ENCODE measurements around the gene TBC1D9. TPM values are rescaled to one million over a fixed set of nuclear protein-coding genes. Genes with fewer than 3 reads are reported as not detected.

The TBC1D9 gene
- total and polyA plus RNA-seq, 2 of the 13 experiments (the other 11 are each of a cell fraction or from before 2014, with no cell fraction given): 11.9 to 12.2 TPM

DNA sequence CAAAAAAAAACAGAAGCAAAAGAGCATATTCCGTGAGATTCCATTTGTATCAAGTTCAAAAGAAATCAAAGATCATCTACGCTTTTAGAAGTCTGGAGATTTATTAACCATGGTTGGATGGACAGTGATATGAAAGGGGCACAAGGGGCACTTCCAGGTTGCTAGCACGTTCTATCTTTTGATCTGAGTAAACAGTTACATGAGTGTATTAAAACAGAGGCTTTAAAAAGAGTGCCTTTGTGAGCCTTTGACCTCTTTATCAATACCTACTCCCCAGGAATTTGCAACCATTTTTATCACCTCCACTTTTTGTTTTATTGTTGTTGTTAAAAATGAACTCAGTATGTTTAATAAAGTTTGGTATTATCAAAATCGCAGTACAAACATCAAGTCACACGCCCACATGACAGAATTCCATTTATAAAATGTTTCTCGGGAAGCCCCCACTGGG lies 115.1 kb downstream of the TBC1D9 start (continued):
- TF ChIP-seq, protein P1, sequence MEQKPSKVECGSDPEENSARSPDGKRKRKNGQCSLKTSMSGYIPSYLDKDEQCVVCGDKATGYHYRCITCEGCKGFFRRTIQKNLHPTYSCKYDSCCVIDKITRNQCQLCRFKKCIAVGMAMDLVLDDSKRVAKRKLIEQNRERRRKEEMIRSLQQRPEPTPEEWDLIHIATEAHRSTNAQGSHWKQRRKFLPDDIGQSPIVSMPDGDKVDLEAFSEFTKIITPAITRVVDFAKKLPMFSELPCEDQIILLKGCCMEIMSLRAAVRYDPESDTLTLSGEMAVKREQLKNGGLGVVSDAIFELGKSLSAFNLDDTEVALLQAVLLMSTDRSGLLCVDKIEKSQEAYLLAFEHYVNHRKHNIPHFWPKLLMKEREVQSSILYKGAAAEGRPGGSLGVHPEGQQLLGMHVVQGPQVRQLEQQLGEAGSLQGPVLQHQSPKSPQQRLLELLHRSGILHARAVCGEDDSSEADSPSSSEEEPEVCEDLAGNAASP (CRISPR knock-in tag; IDR thresholded peaks at IDR 0.05; ENCODE audit: borderline replicate concordance): peak; percentile 66; the same call in 1 of the 2 replicates
- TF ChIP-seq, protein P2, sequence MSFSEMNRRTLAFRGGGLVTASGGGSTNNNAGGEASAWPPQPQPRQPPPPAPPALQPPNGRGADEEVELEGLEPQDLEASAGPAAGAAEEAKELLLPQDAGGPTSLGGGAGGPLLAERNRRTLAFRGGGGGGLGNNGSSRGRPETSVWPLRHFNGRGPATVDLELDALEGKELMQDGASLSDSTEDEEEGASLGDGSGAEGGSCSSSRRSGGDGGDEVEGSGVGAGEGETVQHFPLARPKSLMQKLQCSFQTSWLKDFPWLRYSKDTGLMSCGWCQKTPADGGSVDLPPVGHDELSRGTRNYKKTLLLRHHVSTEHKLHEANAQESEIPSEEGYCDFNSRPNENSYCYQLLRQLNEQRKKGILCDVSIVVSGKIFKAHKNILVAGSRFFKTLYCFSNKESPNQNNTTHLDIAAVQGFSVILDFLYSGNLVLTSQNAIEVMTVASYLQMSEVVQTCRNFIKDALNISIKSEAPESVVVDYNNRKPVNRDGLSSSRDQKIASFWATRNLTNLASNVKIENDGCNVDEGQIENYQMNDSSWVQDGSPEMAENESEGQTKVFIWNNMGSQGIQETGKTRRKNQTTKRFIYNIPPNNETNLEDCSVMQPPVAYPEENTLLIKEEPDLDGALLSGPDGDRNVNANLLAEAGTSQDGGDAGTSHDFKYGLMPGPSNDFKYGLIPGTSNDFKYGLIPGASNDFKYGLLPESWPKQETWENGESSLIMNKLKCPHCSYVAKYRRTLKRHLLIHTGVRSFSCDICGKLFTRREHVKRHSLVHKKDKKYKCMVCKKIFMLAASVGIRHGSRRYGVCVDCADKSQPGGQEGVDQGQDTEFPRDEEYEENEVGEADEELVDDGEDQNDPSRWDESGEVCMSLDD (CRISPR knock-in tag; IDR thresholded peaks at IDR 0.05; ENCODE audit: borderline replicate concordance): peak; percentile 84
- TF ChIP-seq THAP11 (CRISPR knock-in tag; IDR thresholded peaks at IDR 0.05): 0 out of 2 replicates have a peak, but pooled peaks have one; percentile 30
- TF ChIP-seq NR2F1 (CRISPR knock-in tag; IDR thresholded peaks at IDR 0.05): peak; percentile 56 to 73; a peak in 2 of 4 replicates
- TF ChIP-seq CREM (IDR thresholded peaks at IDR 0.05): peak; percentile 87
- no peak for TF ChIP-seq CREM (CRISPR knock-in tag; IDR thresholded peaks at IDR 0.05)
- TF ChIP-seq, protein P3, sequence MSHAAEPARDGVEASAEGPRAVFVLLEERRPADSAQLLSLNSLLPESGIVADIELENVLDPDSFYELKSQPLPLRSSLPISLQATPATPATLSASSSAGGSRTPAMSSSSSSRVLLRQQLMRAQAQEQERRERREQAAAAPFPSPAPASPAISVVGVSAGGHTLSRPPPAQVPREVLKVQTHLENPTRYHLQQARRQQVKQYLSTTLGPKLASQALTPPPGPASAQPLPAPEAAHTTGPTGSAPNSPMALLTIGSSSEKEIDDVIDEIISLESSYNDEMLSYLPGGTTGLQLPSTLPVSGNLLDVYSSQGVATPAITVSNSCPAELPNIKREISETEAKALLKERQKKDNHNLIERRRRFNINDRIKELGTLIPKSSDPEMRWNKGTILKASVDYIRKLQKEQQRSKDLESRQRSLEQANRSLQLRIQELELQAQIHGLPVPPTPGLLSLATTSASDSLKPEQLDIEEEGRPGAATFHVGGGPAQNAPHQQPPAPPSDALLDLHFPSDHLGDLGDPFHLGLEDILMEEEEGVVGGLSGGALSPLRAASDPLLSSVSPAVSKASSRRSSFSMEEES (CRISPR knock-in tag; IDR thresholded peaks at IDR 0.05): peak; percentile 60; the same call in 1 of the 2 replicates
- TF ChIP-seq, protein P4, sequence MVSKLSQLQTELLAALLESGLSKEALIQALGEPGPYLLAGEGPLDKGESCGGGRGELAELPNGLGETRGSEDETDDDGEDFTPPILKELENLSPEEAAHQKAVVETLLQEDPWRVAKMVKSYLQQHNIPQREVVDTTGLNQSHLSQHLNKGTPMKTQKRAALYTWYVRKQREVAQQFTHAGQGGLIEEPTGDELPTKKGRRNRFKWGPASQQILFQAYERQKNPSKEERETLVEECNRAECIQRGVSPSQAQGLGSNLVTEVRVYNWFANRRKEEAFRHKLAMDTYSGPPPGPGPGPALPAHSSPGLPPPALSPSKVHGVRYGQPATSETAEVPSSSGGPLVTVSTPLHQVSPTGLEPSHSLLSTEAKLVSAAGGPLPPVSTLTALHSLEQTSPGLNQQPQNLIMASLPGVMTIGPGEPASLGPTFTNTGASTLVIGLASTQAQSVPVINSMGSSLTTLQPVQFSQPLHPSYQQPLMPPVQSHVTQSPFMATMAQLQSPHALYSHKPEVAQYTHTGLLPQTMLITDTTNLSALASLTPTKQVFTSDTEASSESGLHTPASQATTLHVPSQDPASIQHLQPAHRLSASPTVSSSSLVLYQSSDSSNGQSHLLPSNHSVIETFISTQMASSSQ (IDR thresholded peaks at IDR 0.05; ENCODE audit: low read depth): peak; percentile 94
- TF ChIP-seq, protein P4 (CRISPR knock-in tag; IDR thresholded peaks at IDR 0.05; ENCODE audit: borderline replicate concordance): peak; percentile 94
- TF ChIP-seq ZNF7 (CRISPR knock-in tag; IDR thresholded peaks at IDR 0.05): no peak
- TF ChIP-seq ZNF605 (CRISPR knock-in tag; IDR thresholded peaks at IDR 0.05): no peak
- TF ChIP-seq, protein P5, sequence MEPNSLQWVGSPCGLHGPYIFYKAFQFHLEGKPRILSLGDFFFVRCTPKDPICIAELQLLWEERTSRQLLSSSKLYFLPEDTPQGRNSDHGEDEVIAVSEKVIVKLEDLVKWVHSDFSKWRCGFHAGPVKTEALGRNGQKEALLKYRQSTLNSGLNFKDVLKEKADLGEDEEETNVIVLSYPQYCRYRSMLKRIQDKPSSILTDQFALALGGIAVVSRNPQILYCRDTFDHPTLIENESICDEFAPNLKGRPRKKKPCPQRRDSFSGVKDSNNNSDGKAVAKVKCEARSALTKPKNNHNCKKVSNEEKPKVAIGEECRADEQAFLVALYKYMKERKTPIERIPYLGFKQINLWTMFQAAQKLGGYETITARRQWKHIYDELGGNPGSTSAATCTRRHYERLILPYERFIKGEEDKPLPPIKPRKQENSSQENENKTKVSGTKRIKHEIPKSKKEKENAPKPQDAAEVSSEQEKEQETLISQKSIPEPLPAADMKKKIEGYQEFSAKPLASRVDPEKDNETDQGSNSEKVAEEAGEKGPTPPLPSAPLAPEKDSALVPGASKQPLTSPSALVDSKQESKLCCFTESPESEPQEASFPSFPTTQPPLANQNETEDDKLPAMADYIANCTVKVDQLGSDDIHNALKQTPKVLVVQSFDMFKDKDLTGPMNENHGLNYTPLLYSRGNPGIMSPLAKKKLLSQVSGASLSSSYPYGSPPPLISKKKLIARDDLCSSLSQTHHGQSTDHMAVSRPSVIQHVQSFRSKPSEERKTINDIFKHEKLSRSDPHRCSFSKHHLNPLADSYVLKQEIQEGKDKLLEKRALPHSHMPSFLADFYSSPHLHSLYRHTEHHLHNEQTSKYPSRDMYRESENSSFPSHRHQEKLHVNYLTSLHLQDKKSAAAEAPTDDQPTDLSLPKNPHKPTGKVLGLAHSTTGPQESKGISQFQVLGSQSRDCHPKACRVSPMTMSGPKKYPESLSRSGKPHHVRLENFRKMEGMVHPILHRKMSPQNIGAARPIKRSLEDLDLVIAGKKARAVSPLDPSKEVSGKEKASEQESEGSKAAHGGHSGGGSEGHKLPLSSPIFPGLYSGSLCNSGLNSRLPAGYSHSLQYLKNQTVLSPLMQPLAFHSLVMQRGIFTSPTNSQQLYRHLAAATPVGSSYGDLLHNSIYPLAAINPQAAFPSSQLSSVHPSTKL (CRISPR knock-in tag; IDR thresholded peaks at IDR 0.05): peak; percentile 94
- peak in 1 of 2 experiments; percentile 43; a peak in 1 of 4 replicates for TF ChIP-seq KLF16 (CRISPR knock-in tag; IDR thresholded peaks at IDR 0.05)
- TF ChIP-seq, protein P6, sequence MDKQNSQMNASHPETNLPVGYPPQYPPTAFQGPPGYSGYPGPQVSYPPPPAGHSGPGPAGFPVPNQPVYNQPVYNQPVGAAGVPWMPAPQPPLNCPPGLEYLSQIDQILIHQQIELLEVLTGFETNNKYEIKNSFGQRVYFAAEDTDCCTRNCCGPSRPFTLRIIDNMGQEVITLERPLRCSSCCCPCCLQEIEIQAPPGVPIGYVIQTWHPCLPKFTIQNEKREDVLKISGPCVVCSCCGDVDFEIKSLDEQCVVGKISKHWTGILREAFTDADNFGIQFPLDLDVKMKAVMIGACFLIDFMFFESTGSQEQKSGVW (CRISPR knock-in tag; IDR thresholded peaks at IDR 0.05; ENCODE audit: borderline replicate concordance): no peak

Measured in HepG2 (cell line).